Measurements from ENCODE around the gene ATG4A. TPM values are rescaled to one million over a fixed set of nuclear protein-coding genes. Genes with fewer than 3 reads are reported as not detected.

Gene ATG4A
- total RNA-seq, 1 experiment from 2014 or later, result 6.4 TPM

- H3K36me3 Mint-ChIP-seq (ENCODE audit: insufficient read depth in 1 of 3, low read depth in 3 of 3), result peaks cover 0 to 10% (median 7%) of the 10 kb centered on the region in 3 experiments; a peak in 6 of 7 replicates
- no peak overlapping the region for H2BK15ac ChIP-seq (ENCODE audit: low read depth, low read length)
- no peaks in the 10 kb centered on the region for H3K9me3 ChIP-seq (ENCODE audit: control insufficient read depth, low read depth, low read length)
- no peak overlapping the region for H2AK5ac ChIP-seq (ENCODE audit: insufficient read length, low read length)
- no peak overlapping the region for H3K56ac ChIP-seq (ENCODE audit: insufficient read length, low read depth, low read length)
- no peaks in the 10 kb centered on the region for H4K20me1 ChIP-seq (ENCODE audit: control insufficient read depth, insufficient read depth, insufficient read length)
- H3K9ac ChIP-seq (ENCODE audit: extremely low read depth, insufficient read length, low read length), result no peak overlapping the region
- no peak overlapping the region for H2BK20ac ChIP-seq (ENCODE audit: low read depth, low read length, poor library complexity, severe bottlenecking)
- H3K79me2 ChIP-seq (ENCODE audit: insufficient read depth, low read length), result no peaks in the 10 kb centered on the region
- no peaks in the 10 kb centered on the region; the same call in 1 of the 2 replicates for H3K27me3 Mint-ChIP-seq (ENCODE audit: low read depth)
- H3K27ac ChIP-seq (ENCODE audit: insufficient read length, low read depth, low read length), result no peak overlapping the region
- H3K27ac Mint-ChIP-seq, result peak overlapping the region in 1 of 3 experiments; percentile 44; a peak in 1 of 7 replicates
- H3K27me3 ChIP-seq (ENCODE audit: insufficient read depth, low read length), result no peaks in the 10 kb centered on the region
- no peaks in the 10 kb centered on the region for H3K79me1 ChIP-seq (ENCODE audit: insufficient read depth, low read depth, low read length, poor library complexity, severe bottlenecking)
- WGBS (ENCODE audit: extremely low coverage, insufficient read length, low lambda C conversion rate), result no CpG with 5 or more reads among the region's 5 CpGs
- DNase-seq, result no peak
- H3K4me1 Mint-ChIP-seq, result no peaks in the 10 kb centered on the region; a peak in 1 of 4 replicates
- no peak overlapping the region for H2AFZ ChIP-seq (ENCODE audit: low read length)
- no peak overlapping the region for H4K8ac ChIP-seq (replicated peaks; ENCODE audit: insufficient read length, low read depth, low read length)
- H3K23ac ChIP-seq (ENCODE audit: insufficient read length, low read depth, low read length), result no peak overlapping the region
- TF ChIP-seq CTCF (conservative IDR thresholded peaks at IDR 0.05), result no peak
- H4K5ac ChIP-seq (ENCODE audit: insufficient read length, low read depth, low read length), result no peak overlapping the region
- no peaks in the 10 kb centered on the region for H3K23me2 ChIP-seq (ENCODE audit: insufficient read length, low read depth, low read length, poor library complexity, severe bottlenecking)
- H2BK120ac ChIP-seq (ENCODE audit: low read depth, low read length, poor library complexity, severe bottlenecking), result no peak overlapping the region
- H3K4me1 ChIP-seq (ENCODE audit: insufficient read depth, low read length), result no peaks in the 10 kb centered on the region
- no peak overlapping the region for H2BK5ac ChIP-seq (ENCODE audit: insufficient read length, low read length)
- no peak overlapping the region for H3K4me3 Mint-ChIP-seq
- H3K14ac ChIP-seq (ENCODE audit: insufficient read depth, low read length), result no peak overlapping the region; the same call in 1 of the 2 replicates
- no peak overlapping the region for H3K4ac ChIP-seq (ENCODE audit: low read depth, low read length)
- no peak overlapping the region for H3K18ac ChIP-seq (ENCODE audit: insufficient read length, low read depth, low read length)
- H2BK12ac ChIP-seq (ENCODE audit: insufficient read length, low read depth, low read length), result no peak overlapping the region
- H3K4me2 ChIP-seq (ENCODE audit: insufficient read depth, insufficient read length, low read length), result no peak overlapping the region
- H3T11ph ChIP-seq (ENCODE audit: low read length), result no peak overlapping the region
- no peaks in the 10 kb centered on the region for H3K9me3 Mint-ChIP-seq
- H4K91ac ChIP-seq (ENCODE audit: insufficient read length, low read depth, low read length), result no peak overlapping the region
These were observed 68.7 kb downstream of the ATG4A start for GRCh38 chrX:108160309-108160708.

All from H9 (cell line).